ENCODE measurements around the gene TTLL6.
A peak's percentile ranks its signal among the peaks of the same experiment; 100 is the strongest.

DNA sequence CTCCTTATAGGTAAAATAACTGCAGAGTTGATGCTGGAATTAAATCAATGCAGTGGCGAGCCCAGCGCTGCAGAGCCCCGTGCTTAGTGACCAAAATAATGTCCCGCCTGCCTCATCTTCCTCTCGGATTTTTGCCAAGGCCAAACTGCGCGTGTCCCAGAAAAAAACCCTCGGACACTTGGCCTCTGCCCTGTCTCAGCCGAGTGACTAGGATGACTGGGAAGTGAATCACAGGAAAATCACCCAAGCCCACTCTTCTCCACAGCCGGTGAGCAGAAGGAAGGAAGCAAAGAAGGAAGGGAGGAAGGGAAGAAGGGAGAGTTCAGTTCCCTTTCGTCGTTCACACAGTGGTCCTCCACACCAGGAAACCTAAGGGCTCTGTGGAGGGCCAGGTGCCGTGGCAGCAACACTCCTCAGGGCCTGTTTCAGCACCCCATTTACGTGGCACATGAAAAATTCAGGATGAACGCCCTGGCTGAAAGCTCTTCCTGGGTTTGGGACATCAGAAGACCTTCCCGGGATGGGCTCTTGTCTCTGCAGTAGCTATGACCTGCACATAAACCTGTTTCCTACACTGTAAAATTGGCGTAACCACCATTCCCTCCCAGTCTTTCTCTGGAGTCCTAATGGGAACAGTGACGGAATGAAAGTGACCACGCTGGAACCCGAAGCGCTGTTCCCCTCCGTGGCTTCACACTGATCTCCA, 63.1 kb downstream of the TTLL6 start:
- TF ChIP-seq, protein P1, sequence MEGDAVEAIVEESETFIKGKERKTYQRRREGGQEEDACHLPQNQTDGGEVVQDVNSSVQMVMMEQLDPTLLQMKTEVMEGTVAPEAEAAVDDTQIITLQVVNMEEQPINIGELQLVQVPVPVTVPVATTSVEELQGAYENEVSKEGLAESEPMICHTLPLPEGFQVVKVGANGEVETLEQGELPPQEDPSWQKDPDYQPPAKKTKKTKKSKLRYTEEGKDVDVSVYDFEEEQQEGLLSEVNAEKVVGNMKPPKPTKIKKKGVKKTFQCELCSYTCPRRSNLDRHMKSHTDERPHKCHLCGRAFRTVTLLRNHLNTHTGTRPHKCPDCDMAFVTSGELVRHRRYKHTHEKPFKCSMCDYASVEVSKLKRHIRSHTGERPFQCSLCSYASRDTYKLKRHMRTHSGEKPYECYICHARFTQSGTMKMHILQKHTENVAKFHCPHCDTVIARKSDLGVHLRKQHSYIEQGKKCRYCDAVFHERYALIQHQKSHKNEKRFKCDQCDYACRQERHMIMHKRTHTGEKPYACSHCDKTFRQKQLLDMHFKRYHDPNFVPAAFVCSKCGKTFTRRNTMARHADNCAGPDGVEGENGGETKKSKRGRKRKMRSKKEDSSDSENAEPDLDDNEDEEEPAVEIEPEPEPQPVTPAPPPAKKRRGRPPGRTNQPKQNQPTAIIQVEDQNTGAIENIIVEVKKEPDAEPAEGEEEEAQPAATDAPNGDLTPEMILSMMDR (IDR thresholded peaks at IDR 0.05; ENCODE audit: poor library complexity) = no peak
- TF ChIP-seq EZH2 (IDR thresholded peaks at IDR 0.05; ENCODE audit: borderline replicate concordance) (no peak), EZH2phosphoT487 (IDR thresholded peaks at IDR 0.05; ENCODE audit: low read depth, severe bottlenecking, unreplicated experiment) (peak; percentile 85)
